ENCODE measurements around the gene SERPINI1. TPM values are rescaled to one million over a fixed set of nuclear protein-coding genes. Genes with fewer than 3 reads are reported as not detected.

Gene SERPINI1
- polyA plus RNA-seq, 4 donors: 34.7 to 1,047 (median 63.1) TPM

DNA sequence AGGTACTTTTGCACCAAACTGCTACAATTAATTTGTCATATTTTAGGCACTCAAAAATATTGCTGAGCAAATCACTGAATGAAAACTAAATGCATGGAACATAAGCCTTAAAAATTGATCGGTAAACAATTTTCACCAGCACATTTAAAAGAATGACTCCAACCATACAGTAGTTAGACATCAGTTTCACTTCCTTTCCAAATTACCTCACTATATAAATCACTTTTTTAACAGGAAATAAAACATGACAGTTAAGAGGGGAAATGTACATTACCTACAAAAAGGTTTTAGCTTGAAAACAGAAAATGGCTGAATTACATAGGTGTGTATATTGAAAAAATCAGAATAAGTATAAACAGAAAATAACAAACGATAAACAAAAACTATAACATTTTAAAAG is 108.4 kb downstream of the SERPINI1 start:
- no peak for DNase-seq (ENCODE audit: low read depth in 4 of 4, low spot score in 3 of 4)

DNA sequence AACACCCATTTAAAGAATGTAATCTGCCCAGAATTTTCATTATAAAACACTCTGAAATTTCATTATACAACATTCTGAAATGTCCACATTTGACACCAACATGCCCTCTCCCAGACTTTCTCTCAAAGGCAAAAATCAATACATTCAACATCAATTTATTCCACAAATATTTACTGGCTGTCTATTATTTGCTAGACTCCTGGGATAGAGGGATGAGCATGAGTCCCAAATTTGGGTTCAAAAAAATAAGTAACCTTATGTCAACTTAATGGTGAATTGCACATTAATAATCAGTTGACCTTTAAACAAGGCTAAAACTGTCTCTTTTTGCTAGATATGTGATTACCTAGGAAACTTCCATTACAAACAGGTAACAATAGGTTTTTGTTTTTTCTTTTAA is 109.0 kb downstream of the SERPINI1 start:
- no peak for DNase-seq (ENCODE audit: low read depth in 4 of 4, low spot score in 3 of 4)

DNA sequence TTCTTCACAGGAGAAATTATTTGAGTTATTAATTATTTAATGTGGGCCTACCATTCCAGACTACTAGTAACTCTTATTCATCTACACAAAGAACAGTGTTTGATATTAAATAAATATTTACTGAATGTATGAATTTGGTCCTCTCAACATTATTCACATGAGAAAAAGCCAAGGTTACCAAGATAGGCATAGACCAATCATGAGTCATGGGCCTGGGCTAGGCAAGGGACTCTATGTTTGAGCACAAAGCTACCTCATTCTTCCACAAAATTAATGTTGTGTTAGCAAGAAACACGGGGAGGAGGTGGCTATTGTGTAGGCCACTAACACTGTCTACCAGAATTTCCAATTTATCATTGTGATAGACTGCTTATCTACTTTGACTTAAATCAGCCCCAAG is 115.7 kb downstream of the SERPINI1 start:
- DNase-seq (ENCODE audit: low read depth in 4 of 4, low spot score in 3 of 4): no peak

DNA sequence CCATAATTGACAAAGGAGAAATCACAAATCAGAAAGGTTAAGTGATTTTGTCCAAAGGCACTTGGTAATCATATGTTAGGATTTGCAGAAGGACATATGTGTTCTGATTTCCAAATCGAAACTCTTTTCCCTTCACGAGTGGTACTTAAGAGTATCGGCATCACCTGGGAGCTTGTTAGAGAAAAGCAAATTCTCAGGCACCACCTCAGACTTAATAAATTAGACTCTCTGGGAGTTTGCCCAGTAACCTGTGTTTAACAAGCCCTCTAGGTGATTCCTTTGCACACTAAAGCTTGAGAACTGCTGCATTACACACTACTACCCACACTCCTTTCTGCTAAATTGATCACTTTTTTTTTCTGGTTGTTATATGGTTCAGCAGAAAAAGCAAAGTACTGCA is 116.2 kb downstream of the SERPINI1 start:
- DNase-seq (ENCODE audit: low read depth in 4 of 4, low spot score in 3 of 4): no peak

DNA sequence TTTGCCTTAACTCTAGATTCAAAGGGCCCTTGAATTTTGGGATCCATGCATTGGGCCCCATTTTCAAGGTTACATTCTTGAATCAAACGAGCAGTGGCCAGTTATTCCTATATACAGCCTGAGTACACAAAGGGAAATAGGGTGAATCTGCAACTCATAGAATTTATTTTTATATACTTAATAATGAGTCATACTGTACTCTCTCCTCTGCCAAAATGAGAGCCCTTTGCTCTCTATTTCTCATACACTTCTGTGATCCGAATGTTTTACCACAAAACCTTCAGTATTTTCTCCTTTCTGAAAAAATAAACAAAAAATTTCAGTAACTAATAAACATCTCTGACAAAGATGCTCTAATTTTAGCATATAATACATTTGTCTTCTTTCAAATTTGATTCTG is 116.7 kb downstream of the SERPINI1 start:
- no peak for DNase-seq (ENCODE audit: low read depth in 4 of 4, low spot score in 3 of 4)

DNA sequence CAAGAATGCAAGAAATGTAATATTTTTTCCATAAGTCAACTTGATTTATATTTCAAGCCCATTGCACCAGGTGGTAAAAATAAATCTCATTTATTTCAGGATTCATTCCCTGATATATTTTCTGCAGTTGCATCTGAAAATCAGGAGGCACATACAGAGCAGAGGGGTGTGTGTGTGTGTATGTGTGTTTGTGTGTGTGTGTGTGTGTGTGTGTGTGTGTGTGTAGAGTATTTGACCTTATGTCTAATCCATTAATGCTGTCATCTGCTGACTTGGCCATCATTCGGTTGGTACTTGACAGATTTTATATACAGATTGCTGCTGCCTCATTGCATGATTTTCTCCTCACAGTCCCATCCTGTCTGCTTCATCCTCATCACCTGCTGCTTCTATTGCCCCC is 118.5 kb downstream of the SERPINI1 start:
- DNase-seq (ENCODE audit: low read depth in 4 of 4, low spot score in 3 of 4): no peak

DNA sequence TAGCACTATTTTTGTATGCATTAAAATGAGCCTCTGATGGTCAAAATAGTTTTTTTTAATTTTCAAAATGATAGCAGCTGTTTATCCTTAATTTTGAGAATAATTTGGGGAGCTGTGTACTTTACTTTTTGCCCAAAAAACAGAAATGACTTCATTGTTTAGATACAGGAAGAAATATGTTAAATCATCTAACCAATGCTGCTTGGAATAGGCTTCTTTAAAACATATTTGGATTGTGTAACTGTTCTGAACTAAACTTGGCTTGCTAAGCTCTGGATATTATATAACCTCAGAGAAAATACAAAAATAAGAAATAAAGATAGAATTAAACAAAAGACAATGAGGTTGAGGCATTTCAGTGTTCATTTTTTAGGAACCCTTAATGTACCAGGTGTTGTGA is 119.3 kb downstream of the SERPINI1 start:
- no peak for DNase-seq (ENCODE audit: low read depth in 4 of 4, low spot score in 3 of 4)

DNA sequence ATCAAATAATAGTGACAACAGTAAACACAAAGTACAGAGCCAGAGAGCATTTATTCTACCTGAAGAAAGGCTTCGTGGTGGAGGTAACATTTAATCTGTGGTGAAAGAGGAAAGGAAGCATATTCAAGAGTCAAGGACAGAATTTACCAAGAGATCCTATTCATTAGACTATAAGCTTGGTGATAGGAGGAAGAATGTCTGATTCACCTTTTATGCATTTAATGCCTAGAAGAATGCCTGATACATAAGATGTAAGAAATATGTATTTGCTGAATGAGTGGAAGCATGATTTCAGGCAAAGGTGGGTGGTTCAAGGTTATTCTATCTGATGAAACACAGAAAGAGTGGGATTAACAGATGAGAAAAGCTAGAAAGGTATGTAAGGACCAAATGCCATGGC is 119.8 kb downstream of the SERPINI1 start:
- no peak for DNase-seq (ENCODE audit: low read depth in 4 of 4, low spot score in 3 of 4)

DNA sequence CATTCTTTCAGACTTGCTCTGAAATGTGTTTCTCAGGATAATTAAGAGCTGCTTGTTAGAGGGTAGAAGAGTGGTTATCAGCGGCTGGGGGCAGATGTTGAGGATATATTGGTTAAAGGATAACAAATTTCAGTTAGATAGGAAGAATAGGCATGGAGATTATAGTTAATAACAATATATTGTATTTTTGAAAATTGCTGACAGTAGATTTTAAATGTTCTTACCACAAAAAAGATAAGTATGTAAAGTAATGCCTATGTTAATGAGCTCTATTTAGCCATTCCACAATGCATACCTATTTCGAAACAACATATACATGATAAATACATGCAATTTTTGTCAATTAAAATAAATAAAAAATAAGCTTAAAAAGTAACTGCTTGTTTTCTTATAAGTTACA is 123.3 kb downstream of the SERPINI1 start:
- no peak for DNase-seq (ENCODE audit: low read depth in 4 of 4, low spot score in 3 of 4)

DNA sequence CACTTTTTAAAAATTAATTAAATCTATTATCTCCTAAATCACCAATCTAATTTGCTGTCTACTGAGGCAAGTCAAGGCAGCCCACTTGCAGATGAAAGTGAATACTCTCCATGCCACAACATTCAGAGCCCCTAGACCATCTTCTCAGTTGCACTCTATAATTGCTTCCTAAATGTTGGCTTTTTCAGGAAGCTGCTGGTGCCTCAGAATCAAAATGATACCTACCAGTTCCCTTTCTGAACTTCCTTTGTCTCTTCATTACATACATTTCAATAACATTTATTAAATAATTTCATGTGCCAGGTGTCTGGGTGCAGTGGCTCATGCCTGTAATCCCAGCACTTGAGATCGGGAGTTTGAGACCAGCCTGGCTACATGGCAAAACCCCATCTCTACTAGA is 124.1 kb downstream of the SERPINI1 start:
- DNase-seq (ENCODE audit: low read depth in 4 of 4, low spot score in 3 of 4): no peak

DNA sequence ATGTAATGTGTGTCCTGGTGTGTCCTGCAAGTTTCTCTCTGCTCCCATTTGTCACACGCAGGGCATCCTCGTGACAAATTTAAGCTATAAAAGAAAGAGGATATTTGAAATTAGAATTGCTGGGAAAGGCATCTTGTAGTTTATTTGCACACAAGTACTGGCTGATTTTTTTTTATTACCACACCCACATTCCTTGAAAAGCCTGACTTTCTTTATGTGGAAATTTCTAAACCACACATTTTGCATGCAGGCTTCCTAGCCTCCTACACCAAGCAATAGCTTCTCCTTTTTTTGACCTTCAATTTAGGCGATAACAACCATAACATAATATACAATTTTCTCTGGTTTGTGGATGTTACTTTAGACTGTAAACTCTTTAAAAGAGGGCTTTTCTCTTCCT is 126.1 kb downstream of the SERPINI1 start:
- DNase-seq (ENCODE audit: low read depth in 4 of 4, low spot score in 3 of 4): no peak

DNA sequence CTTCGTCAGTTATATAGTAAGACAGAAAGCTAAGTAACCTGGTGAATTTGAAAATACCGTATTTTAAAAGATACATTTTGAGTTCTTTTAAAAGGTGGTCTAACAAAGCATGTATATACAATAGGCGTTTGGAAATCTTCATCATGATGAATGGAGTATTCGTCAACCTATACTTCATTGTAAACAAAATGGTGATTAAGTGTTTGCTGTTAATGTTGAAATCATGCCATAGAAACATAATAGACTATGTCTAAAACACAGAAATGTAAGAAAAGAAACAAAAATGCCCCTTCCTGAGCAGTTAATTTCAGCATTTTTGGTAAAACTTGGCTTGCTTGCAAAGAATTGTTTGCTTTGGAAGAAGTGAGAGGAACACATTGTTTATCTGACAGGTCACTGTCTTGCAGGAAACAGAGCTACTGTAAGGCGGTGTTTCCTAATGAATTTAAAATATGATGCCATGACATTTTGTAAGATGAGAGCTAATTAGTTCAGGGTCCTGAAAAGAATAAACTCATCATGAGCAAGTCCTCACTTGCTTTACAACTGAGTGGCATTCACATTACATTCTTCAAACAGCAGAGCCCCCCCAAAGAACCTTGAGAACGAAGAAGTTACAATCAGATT is 126.7 kb downstream of the SERPINI1 start:
- DNase-seq (ENCODE audit: low read depth in 4 of 4, low spot score in 3 of 4): no peak

DNA sequence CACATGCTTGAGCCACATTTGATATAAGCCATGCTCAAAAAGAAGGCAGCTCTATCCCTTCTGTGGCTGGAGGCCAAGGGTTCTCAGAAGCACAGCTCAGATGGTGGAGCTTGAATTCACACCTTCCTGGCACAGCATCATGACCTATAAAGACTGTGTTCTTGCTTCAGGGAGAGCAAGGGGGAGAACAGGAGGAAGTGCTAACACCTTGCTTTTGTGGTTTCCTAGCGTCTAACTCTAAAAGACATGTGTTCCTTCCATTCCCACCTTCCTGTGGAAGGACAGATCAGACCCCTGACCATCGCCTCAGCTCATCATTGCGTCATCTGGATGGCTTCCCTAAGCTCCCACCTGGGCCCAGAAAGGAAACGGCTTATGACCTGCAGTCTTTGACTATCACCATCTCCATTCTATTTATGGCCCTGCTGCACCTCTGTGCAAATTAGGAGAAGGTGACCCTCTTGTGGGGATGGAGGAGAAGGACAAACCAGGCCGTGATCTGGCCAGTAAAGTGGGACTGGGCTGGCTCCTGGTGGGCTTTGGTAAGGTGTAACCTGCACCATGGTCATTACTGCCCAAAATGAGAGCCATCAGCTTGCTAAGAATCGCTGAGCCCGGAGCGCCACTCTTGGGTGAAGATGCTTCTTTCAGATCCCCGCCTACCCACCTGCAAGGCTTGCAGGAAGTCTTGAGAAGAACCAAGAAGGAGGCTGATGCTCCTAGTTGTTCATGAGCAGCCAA is 128.5 kb downstream of the SERPINI1 start:
- no peak for DNase-seq (ENCODE audit: low read depth in 4 of 4, low spot score in 3 of 4)

DNA sequence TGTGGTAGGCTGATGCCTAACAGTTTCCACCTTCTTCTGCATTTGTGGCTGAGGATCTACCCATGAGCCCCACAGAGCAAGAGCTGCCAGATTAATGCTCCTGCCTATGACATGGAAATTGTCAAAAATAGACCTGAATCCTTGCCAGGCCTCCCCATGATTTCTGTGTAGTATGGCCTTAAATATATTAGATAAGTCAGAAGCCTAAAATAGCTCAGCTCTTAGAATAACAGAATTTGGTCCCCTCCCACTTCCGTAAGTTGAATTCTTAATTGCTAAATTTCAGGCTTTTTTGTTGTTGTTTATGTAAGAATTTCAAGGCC is 129.0 kb downstream of the SERPINI1 start:
- DNase-seq (ENCODE audit: low read depth in 4 of 4, low spot score in 3 of 4): peak in 1 of 4 donors; percentile 32

DNA sequence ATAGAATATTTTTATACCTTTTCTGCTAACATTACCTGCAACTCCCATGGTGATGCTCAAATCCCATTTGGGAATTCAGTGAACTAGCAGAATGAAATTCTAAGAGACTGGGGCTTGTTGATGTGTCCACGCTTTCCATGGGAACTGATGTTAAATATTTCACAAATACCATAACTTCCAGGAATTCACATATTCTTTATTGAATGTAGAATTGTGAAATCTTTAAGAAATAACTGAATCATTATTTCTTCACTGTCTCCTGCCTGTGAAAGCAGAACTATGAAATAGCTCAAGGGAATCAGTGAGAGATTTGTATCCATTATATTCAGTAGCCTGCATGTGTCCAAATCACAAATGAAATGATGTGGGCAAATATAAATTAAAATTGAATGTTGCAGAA is 130.8 kb downstream of the SERPINI1 start:
- DNase-seq (ENCODE audit: low read depth in 4 of 4, low spot score in 3 of 4): no peak

DNA sequence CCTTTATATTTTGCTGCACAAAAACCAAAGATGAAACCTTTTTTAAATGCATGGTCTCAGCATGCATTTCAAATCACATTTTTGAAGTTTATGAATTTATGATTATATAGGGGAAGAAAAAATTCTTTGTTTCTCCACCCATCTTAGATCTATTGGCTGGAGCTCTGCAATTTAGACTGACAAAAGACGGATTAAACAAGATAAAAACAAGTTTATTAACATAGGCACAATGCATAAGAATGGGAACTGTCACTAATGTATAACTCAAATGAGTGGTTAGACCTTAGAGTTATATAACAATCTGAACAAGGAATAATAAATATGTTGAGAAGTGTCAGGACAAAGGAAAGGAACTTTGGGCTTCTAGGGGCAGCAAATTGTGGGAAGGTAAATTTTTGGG is 132.5 kb downstream of the SERPINI1 start:
- no peak for DNase-seq (ENCODE audit: low read depth in 4 of 4, low spot score in 3 of 4)

DNA sequence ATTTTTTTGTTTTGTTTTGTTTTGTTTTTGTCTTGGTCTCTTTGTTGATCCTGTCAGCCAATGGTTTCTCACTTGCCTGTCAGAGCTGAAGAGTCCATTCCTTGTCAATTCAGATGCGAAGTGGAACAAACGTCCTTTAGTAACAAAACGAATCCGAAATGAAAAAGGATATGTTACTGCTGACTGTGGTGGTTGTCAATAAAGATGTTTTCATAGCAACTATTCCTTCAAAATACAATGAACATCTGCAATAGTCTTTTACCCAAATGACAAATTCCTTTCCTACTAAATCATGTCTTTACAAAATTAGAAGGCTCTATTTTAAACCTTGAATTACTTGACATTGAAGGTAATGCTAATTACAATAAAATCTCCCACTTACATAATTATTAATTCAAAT is 134.7 kb downstream of the SERPINI1 start:
- DNase-seq (ENCODE audit: low read depth in 4 of 4, low spot score in 3 of 4): no peak

DNA sequence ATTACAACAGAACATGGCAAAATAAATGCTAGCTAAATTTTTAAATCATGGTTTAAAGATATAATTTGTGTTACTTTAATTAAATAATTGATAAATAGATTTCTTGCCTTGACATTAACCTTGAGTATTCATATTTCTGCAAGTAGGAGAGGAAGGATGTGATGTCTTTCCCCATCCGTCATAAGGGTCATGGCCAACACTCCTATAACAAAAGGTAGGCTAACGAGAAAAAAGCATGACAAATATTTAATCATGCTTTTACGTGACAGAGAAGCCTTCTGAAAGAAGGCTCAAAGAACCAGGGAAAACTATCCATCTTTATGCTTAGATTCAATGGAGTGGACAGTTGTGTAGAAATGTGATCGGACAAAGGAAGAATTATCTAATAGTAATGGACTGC is 135.2 kb downstream of the SERPINI1 start:
- DNase-seq (ENCODE audit: low read depth in 4 of 4, low spot score in 3 of 4): no peak

DNA sequence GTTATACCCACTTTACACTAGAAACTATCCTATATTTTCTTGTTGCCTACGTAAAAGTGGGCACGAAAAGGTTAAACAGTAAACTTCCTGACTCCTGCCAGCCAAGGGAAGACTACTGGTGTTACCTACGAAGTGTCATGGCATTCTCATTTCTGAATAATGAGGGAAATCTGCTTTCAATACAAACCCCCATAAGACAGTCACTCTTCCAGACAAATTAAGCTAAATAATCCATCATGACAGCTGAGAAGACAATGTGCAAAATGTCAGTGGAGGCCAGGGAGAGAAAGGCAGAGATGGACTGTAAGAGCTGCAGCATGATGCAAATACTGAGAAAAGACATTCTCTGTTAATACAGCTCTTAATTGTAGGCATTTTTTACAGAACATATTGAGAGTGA is 136.5 kb downstream of the SERPINI1 start:
- DNase-seq (ENCODE audit: low read depth in 4 of 4, low spot score in 3 of 4): no peak

DNA sequence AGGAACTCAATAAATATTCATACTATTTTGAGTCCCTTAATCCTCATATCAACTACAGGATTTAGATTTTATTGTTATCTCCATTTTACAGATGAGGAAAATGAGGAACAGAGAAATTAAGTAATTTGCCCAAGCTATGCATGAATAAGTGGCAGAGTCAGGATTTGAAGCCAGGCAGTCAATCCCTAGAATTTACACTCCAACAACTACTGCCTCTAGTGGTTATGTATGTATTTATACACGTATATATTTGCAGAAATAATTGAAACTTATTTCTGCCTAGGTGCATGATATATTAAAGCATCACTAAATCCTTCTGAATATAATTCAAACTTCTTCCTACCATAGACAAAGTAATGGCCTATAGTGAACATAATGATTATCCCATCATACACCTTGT is 137.4 kb downstream of the SERPINI1 start:
- DNase-seq (ENCODE audit: low read depth in 4 of 4, low spot score in 3 of 4): no peak

DNA sequence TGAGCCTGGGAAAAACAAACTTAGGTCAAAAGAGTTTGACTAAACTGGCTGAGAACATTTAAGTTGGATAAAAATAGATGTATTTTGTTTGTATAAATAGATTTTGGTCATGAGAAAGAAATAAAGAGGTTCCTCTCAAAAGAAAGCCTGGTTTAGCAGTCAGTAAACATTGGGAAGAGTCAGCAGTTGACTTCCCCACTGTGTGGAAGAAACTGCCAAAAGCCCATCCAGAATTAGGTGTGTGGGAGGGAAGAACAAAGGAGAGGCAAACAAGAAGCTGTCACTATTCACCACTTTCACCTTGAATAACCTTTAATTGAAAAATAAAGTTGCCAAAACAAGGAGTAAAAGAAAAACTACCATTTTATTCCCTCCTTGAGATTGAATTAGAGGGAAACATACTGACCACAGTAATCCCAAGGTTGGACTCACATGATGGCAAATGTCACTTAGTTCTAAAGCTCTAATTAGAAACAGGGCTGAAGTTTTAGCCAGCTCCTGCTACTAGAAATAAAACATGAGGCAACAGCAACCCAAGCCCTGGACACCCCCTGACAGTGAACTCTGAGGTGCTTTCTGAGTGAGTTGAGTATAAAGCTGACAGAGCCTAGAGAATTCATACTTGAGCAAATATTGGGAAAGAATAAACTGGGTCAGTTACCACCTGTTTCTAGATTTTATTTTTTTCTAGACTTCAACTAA is 139.3 kb downstream of the SERPINI1 start:
- DNase-seq (ENCODE audit: low read depth in 4 of 4, low spot score in 3 of 4): no peak
